ENCODE data around the gene COL18A1.

The COL18A1 gene

GRCh38 chr21:45455674-45456583, 51.0 kb downstream of the COL18A1 start:
- no peak for DNase-seq (ENCODE audit: low read depth)

GRCh38 chr21:45456584-45457160, 51.7 kb downstream of the COL18A1 start:
- DNase-seq (ENCODE audit: low read depth) = no peak

- no peak for DNase-seq (ENCODE audit: low read depth)
These were observed 52.3 kb downstream of the COL18A1 start for GRCh38 chr21:45457161-45457831.

- no peak for DNase-seq (ENCODE audit: low read depth)
These were observed 52.8 kb downstream of the COL18A1 start for GRCh38 chr21:45457832-45458172.

GRCh38 chr21:45458281-45459170, 53.6 kb downstream of the COL18A1 start:
- DNase-seq (ENCODE audit: low read depth) = no peak

GRCh38 chr21:45459171-45460010, 54.4 kb downstream of the COL18A1 start:
- DNase-seq (ENCODE audit: low read depth) = no peak

- no peak for DNase-seq (ENCODE audit: low read depth)
These were observed 55.1 kb downstream of the COL18A1 start for GRCh38 chr21:45460011-45460565.

- no peak for DNase-seq (ENCODE audit: low read depth)
These were observed 55.8 kb downstream of the COL18A1 start for GRCh38 chr21:45460611-45461368.

- no peak for DNase-seq (ENCODE audit: low read depth)
These were observed 56.4 kb downstream of the COL18A1 start for GRCh38 chr21:45461369-45461750.

GRCh38 chr21:45461806-45462341, 56.9 kb downstream of the COL18A1 start:
- DNase-seq (ENCODE audit: low read depth) = no peak

GRCh38 chr21:45463871-45464270, 58.9 kb downstream of the COL18A1 start:
- DNase-seq (ENCODE audit: low read depth) = no peak

GRCh38 chr21:45464309-45464708, 59.3 kb downstream of the COL18A1 start:
- DNase-seq (ENCODE audit: low read depth) = no peak

GRCh38 chr21:45465105-45465504, 60.1 kb downstream of the COL18A1 start:
- no peak for DNase-seq (ENCODE audit: low read depth)

- no peak for DNase-seq (ENCODE audit: low read depth)
These were observed 60.8 kb downstream of the COL18A1 start for GRCh38 chr21:45465611-45466329.

GRCh38 chr21:45466330-45467220, 61.6 kb downstream of the COL18A1 start:
- DNase-seq (ENCODE audit: low read depth) = no peak

- no peak for DNase-seq (ENCODE audit: low read depth)
These were observed 62.3 kb downstream of the COL18A1 start for GRCh38 chr21:45467221-45467779.

GRCh38 chr21:45468051-45468970, 63.3 kb downstream of the COL18A1 start:
- DNase-seq (ENCODE audit: low read depth) = no peak
